Ovary (tissue), 3 donors: ENCODE measurements around the gene SLC5A2.

ENCODE experiments used
- CTCF ChIP-seq, 3 donors: fragments of 450-650 bp in 2 of 3; fragments of 200-600 bp in 1 of 3; IDR thresholded peaks; one replicate each; pipeline versions ENCODE4 v1.5.1 to v1.8.0; 2016 to 2022; ENCODE audit warnings: antibody characterized with exemption in 3 of 3, mild to moderate bottlenecking in 1 of 3
- EP300 ChIP-seq: sonication (generic); formaldehyde crosslinking; IDR thresholded peaks from one replicate; pipeline ENCODE4 v1.6.1; 2017; ENCODE audit warnings: antibody characterized with exemption
- POLR2A ChIP-seq: fragments of 450-650 bp; IDR thresholded peaks from one replicate; pipeline ENCODE4 v1.6.1; 2017; ENCODE audit warnings: antibody characterized with exemption, mild to moderate bottlenecking, moderate library complexity
- donor health status: DM: no; HTN: no; CAD: no.

- no peak for TF ChIP-seq POLR2A
- no peak for TF ChIP-seq CTCF (IDR thresholded peaks at IDR 0.05)
- TF ChIP-seq EP300: no peak
These were observed 24.7 kb upstream of the SLC5A2 start for GRCh38 chr16:31458073-31458843.
